Mesodermal cell (in vitro differentiated cells): ENCODE results near the gene ROCK2. TPM values are rescaled to one million over a fixed set of nuclear protein-coding genes. Genes with fewer than 3 reads are reported as not detected.
A peak's percentile ranks its signal among the peaks of the same experiment; 100 is the strongest.

Source experiments
- H3K27ac ChIP-seq: 2 replicates; pipeline ENCODE4 v1.7.0; 2013; ENCODE audit warnings: mild to moderate bottlenecking, low read depth, low read length, moderate library complexity; ENCODE audit not compliant: severe bottlenecking
- H3K36me3 ChIP-seq: 2 replicates; pipeline ENCODE4 v1.7.1; 2013; ENCODE audit warnings: mild to moderate bottlenecking, low read length, moderate library complexity; ENCODE audit not compliant: control insufficient read depth, insufficient read depth
- H3K4me1 ChIP-seq: one replicate; pipeline ENCODE4 v1.7.1; 2013; ENCODE audit warnings: mild to moderate bottlenecking, low read length; ENCODE audit not compliant: insufficient read depth, control insufficient read depth, poor library complexity, severe bottlenecking
- H3K4me3 ChIP-seq: 2 replicates; pipeline ENCODE4 v1.7.0; 2013; ENCODE audit warnings: low read length, control low read depth, mild to moderate bottlenecking; ENCODE audit not compliant: insufficient read depth, poor library complexity, severe bottlenecking; ENCODE audit errors: extremely low read depth
- H3K9me3 ChIP-seq: 2 replicates; pipeline ENCODE4 v1.7.1; 2013; ENCODE audit warnings: mild to moderate bottlenecking, low read length, moderate library complexity; ENCODE audit not compliant: control insufficient read depth
- WGBS, 2 experiments: methylation state at CpG; one replicate each; pipeline ENCODE4 v1.1.5; 2013; ENCODE audit warnings: missing lambda C conversion rate in 2 of 2; ENCODE audit not compliant: insufficient coverage in 2 of 2; 5-methylcytosine and 5-hydroxymethylcytosine counted together
- polyA plus RNA-seq, 2 experiments: library from polyadenylated mRNA; stranded (reverse); fragments of 50-300 nt; gene quantifications; one replicate each; pipeline ENCODE4 v1.2.3, GENCODE V29; 2013

ROCK2 gene
- polyA plus RNA-seq (2013, experiment 1 of 2) = 25.8 TPM
- polyA plus RNA-seq (2013, experiment 2 of 2) = 33.7 TPM

GRCh38 chr2:11344342-11344955, at the start of gene ROCK2:
Gene ROCK2 (minus strand): TSS chr2:11344636. CDS start chr2:11344136, 500 bp downstream.
- Histone ChIP-seq H3K27ac (peak within 1 kb of the TSS; percentile 100), H3K36me3 (no peaks in the 10 kb centered on the region), H3K9me3 (no peaks in the 10 kb centered on the region), H3K4me1 (peaks cover 26% of the 10 kb centered on the region), H3K4me3 (peak within 1 kb of the TSS; percentile 99)
- WGBS, 2 experiments = 0% methylated on average over 16 to 24 of the region's 90 CpGs

- Histone ChIP-seq H3K36me3 (no peaks in the 10 kb centered on the region), H3K4me1 (peaks cover 26% of the 10 kb centered on the region), H3K27ac (peak overlapping the region; percentile 71), H3K4me3 (no peak overlapping the region), H3K9me3 (no peaks in the 10 kb centered on the region)
- WGBS, 2 experiments = 57 to 74% methylated on average over 7 to 8 of the region's 11 CpGs
Observed at GRCh38 chr2:11393711-11394236, 49.3 kb upstream of the ROCK2 start.

GRCh38 chr2:11391942-11392266, 47.5 kb upstream of the ROCK2 start:
- no peak overlapping the region for H3K4me3 ChIP-seq
- peak overlapping the region; percentile 92 for H3K27ac ChIP-seq
- WGBS, 2 experiments = 88 to 94% methylated on average over 1 of the region's 3 CpGs

GRCh38 chr2:11390399-11390658, 45.9 kb upstream of the ROCK2 start:
- no peak overlapping the region for H3K27ac ChIP-seq
- H3K36me3 ChIP-seq = no peaks in the 10 kb centered on the region
- WGBS, 2 experiments = 85 to 89% methylated on average over 3 to 4 of the region's 5 CpGs
- peaks cover 36% of the 10 kb centered on the region for H3K4me1 ChIP-seq
- H3K9me3 ChIP-seq = no peaks in the 10 kb centered on the region
- H3K4me3 ChIP-seq = no peak overlapping the region

More at GRCh38 chr2:11391942-11392266, 47.5 kb upstream of the ROCK2 start:
- Histone ChIP-seq H3K36me3 (no peaks in the 10 kb centered on the region), H3K4me1 (peaks cover 26% of the 10 kb centered on the region), H3K9me3 (no peaks in the 10 kb centered on the region)

- H3K9me3 ChIP-seq = no peaks in the 10 kb centered on the region
- 86 to 87% methylated on average over 18 of the region's 18 CpGs for WGBS, 2 experiments
- no peak overlapping the region for H3K27ac ChIP-seq
- H3K4me1 ChIP-seq = peaks cover 31% of the 10 kb centered on the region
- H3K36me3 ChIP-seq = no peaks in the 10 kb centered on the region
- no peak overlapping the region for H3K4me3 ChIP-seq
Observed at GRCh38 chr2:11389551-11390398, 45.3 kb upstream of the ROCK2 start.

- Histone ChIP-seq H3K36me3 (no peaks in the 10 kb centered on the region), H3K9me3 (no peaks in the 10 kb centered on the region), H3K27ac (no peak overlapping the region), H3K4me3 (no peak overlapping the region), H3K4me1 (peaks cover 29% of the 10 kb centered on the region)
- WGBS, 2 experiments = 85 to 86% methylated on average over 5 of the region's 6 CpGs
Observed at GRCh38 chr2:11389052-11389420, 44.6 kb upstream of the ROCK2 start.

- Histone ChIP-seq H3K4me3 (no peak overlapping the region), H3K9me3 (no peaks in the 10 kb centered on the region), H3K4me1 (peaks cover 23% of the 10 kb centered on the region), H3K27ac (no peak overlapping the region), H3K36me3 (no peaks in the 10 kb centered on the region)
- WGBS, 2 experiments = 72 to 95% methylated on average over 6 of the region's 8 CpGs
Observed at GRCh38 chr2:11388262-11389051, 44.0 kb upstream of the ROCK2 start.

GRCh38 chr2:11387843-11388242, 43.4 kb upstream of the ROCK2 start:
- Histone ChIP-seq H3K36me3 (no peaks in the 10 kb centered on the region), H3K9me3 (no peaks in the 10 kb centered on the region), H3K4me1 (peaks cover 22% of the 10 kb centered on the region), H3K27ac (no peak overlapping the region), H3K4me3 (no peak overlapping the region)
- 92 to 94% methylated on average over 7 to 8 of the region's 8 CpGs for WGBS, 2 experiments

- H3K27ac ChIP-seq = no peak overlapping the region
- no peak overlapping the region for H3K4me3 ChIP-seq
- no peaks in the 10 kb centered on the region for H3K9me3 ChIP-seq
- H3K4me1 ChIP-seq = peaks cover 19% of the 10 kb centered on the region
- no peaks in the 10 kb centered on the region for H3K36me3 ChIP-seq
- 84 to 90% methylated on average over 9 of the region's 9 CpGs for whole genome bisulfite sequencing, 2 experiments
Observed at GRCh38 chr2:11387100-11387390, 42.6 kb upstream of the ROCK2 start.

GRCh38 chr2:11385847-11386246, 41.4 kb upstream of the ROCK2 start:
- 91 to 97% methylated on average over 3 of the region's 3 CpGs for WGBS, 2 experiments
- Histone ChIP-seq H3K27ac (no peak overlapping the region), H3K4me1 (peaks cover 13% of the 10 kb centered on the region), H3K36me3 (no peaks in the 10 kb centered on the region), H3K4me3 (no peak overlapping the region), H3K9me3 (no peaks in the 10 kb centered on the region)
